ENCODE measurements around the gene POTEI. TPM values are rescaled to one million over a fixed set of nuclear protein-coding genes. Genes with fewer than 3 reads are reported as not detected.
"Not testable (repeated sequence)": the region's sequence is repeated elsewhere in the genome, so short reads cannot be mapped to it uniquely, and the experiment has no call there.

Gene POTEI
- total RNA-seq (2012; rRNA removed), result not detected in 2 replicates

GRCh38 chr2:130509228-130509627 lies at the start of gene POTEI:
POTEI (minus strand) TSS chr2:130509328; CDS start chr2:130509235, 93 bp downstream.
- H3K27me3 ChIP-seq (ENCODE audit: control insufficient read depth, insufficient read depth, low read length); H3K9me3 ChIP-seq (replicated peaks; ENCODE audit: low read length); H3K4me2 ChIP-seq (ENCODE audit: low read length); H3K4me1 ChIP-seq (ENCODE audit: control insufficient read depth, insufficient read depth, low read length); H3K4me3 ChIP-seq (ENCODE audit: low read length); H3K36me3 ChIP-seq (ENCODE audit: insufficient read depth, low read length); H3K9ac ChIP-seq (ENCODE audit: low read depth, low read length): not testable (repeated sequence)

- H3K4me3 ChIP-seq (ENCODE audit: low read length); H3K9me3 ChIP-seq (replicated peaks; ENCODE audit: low read length); H3K9ac ChIP-seq (ENCODE audit: low read depth, low read length); H3K36me3 ChIP-seq (ENCODE audit: insufficient read depth, low read length); H3K27me3 ChIP-seq (ENCODE audit: control insufficient read depth, insufficient read depth, low read length); H3K4me2 ChIP-seq (ENCODE audit: low read length); H3K4me1 ChIP-seq (ENCODE audit: control insufficient read depth, insufficient read depth, low read length): not testable (repeated sequence)
Measured at GRCh38 chr2:130556441-130556840, 47.3 kb upstream of the POTEI start.

GRCh38 chr2:130554178-130554577 lies 45.0 kb upstream of the POTEI start:
- not testable (repeated sequence) for H3K27me3 ChIP-seq (ENCODE audit: control insufficient read depth, insufficient read depth, low read length); H3K36me3 ChIP-seq (ENCODE audit: insufficient read depth, low read length); H3K9me3 ChIP-seq (replicated peaks; ENCODE audit: low read length); H3K4me3 ChIP-seq (ENCODE audit: low read length); H3K9ac ChIP-seq (ENCODE audit: low read depth, low read length); H3K4me1 ChIP-seq (ENCODE audit: control insufficient read depth, insufficient read depth, low read length); H3K4me2 ChIP-seq (ENCODE audit: low read length)

- not testable (repeated sequence) for H3K4me1 ChIP-seq (ENCODE audit: control insufficient read depth, insufficient read depth, low read length); H3K4me2 ChIP-seq (ENCODE audit: low read length); H3K9ac ChIP-seq (ENCODE audit: low read depth, low read length); H3K9me3 ChIP-seq (replicated peaks; ENCODE audit: low read length); H3K36me3 ChIP-seq (ENCODE audit: insufficient read depth, low read length); H3K27me3 ChIP-seq (ENCODE audit: control insufficient read depth, insufficient read depth, low read length); H3K4me3 ChIP-seq (ENCODE audit: low read length)
Measured at GRCh38 chr2:130549475-130549874, 40.3 kb upstream of the POTEI start.

- not testable (repeated sequence) for H3K9ac ChIP-seq (ENCODE audit: low read depth, low read length); H3K4me1 ChIP-seq (ENCODE audit: control insufficient read depth, insufficient read depth, low read length); H3K36me3 ChIP-seq (ENCODE audit: insufficient read depth, low read length); H3K4me3 ChIP-seq (ENCODE audit: low read length); H3K4me2 ChIP-seq (ENCODE audit: low read length); H3K27me3 ChIP-seq (ENCODE audit: control insufficient read depth, insufficient read depth, low read length); H3K9me3 ChIP-seq (replicated peaks; ENCODE audit: low read length)
Measured at GRCh38 chr2:130548418-130548817, 39.3 kb upstream of the POTEI start.

GRCh38 chr2:130544978-130545377 lies 35.9 kb upstream of the POTEI start:
- not testable (repeated sequence) for H3K9me3 ChIP-seq (replicated peaks; ENCODE audit: low read length); H3K4me2 ChIP-seq (ENCODE audit: low read length); H3K36me3 ChIP-seq (ENCODE audit: insufficient read depth, low read length); H3K4me3 ChIP-seq (ENCODE audit: low read length); H3K9ac ChIP-seq (ENCODE audit: low read depth, low read length); H3K4me1 ChIP-seq (ENCODE audit: control insufficient read depth, insufficient read depth, low read length); H3K27me3 ChIP-seq (ENCODE audit: control insufficient read depth, insufficient read depth, low read length)

GRCh38 chr2:130543785-130544528 lies 34.8 kb upstream of the POTEI start:
- H3K4me1 ChIP-seq (ENCODE audit: control insufficient read depth, insufficient read depth, low read length); H3K9me3 ChIP-seq (replicated peaks; ENCODE audit: low read length); H3K4me3 ChIP-seq (ENCODE audit: low read length); H3K4me2 ChIP-seq (ENCODE audit: low read length); H3K9ac ChIP-seq (ENCODE audit: low read depth, low read length); H3K36me3 ChIP-seq (ENCODE audit: insufficient read depth, low read length); H3K27me3 ChIP-seq (ENCODE audit: control insufficient read depth, insufficient read depth, low read length): not testable (repeated sequence)

- H3K4me2 ChIP-seq (ENCODE audit: low read length); H3K36me3 ChIP-seq (ENCODE audit: insufficient read depth, low read length); H3K4me3 ChIP-seq (ENCODE audit: low read length); H3K9me3 ChIP-seq (replicated peaks; ENCODE audit: low read length); H3K9ac ChIP-seq (ENCODE audit: low read depth, low read length); H3K27me3 ChIP-seq (ENCODE audit: control insufficient read depth, insufficient read depth, low read length); H3K4me1 ChIP-seq (ENCODE audit: control insufficient read depth, insufficient read depth, low read length): not testable (repeated sequence)
Measured at GRCh38 chr2:130542789-130543188, 33.7 kb upstream of the POTEI start.

GRCh38 chr2:130538271-130538670 lies 29.1 kb upstream of the POTEI start:
- H3K4me3 ChIP-seq (ENCODE audit: low read length); H3K27me3 ChIP-seq (ENCODE audit: control insufficient read depth, insufficient read depth, low read length); H3K4me1 ChIP-seq (ENCODE audit: control insufficient read depth, insufficient read depth, low read length); H3K36me3 ChIP-seq (ENCODE audit: insufficient read depth, low read length); H3K9ac ChIP-seq (ENCODE audit: low read depth, low read length); H3K4me2 ChIP-seq (ENCODE audit: low read length); H3K9me3 ChIP-seq (replicated peaks; ENCODE audit: low read length): not testable (repeated sequence)

- H3K9me3 ChIP-seq (replicated peaks; ENCODE audit: low read length); H3K4me1 ChIP-seq (ENCODE audit: control insufficient read depth, insufficient read depth, low read length); H3K4me2 ChIP-seq (ENCODE audit: low read length); H3K4me3 ChIP-seq (ENCODE audit: low read length); H3K9ac ChIP-seq (ENCODE audit: low read depth, low read length); H3K36me3 ChIP-seq (ENCODE audit: insufficient read depth, low read length); H3K27me3 ChIP-seq (ENCODE audit: control insufficient read depth, insufficient read depth, low read length): not testable (repeated sequence)
Measured at GRCh38 chr2:130536654-130537053, 27.5 kb upstream of the POTEI start.

- not testable (repeated sequence) for H3K4me2 ChIP-seq (ENCODE audit: low read length); H3K9ac ChIP-seq (ENCODE audit: low read depth, low read length); H3K9me3 ChIP-seq (replicated peaks; ENCODE audit: low read length); H3K4me3 ChIP-seq (ENCODE audit: low read length); H3K27me3 ChIP-seq (ENCODE audit: control insufficient read depth, insufficient read depth, low read length); H3K4me1 ChIP-seq (ENCODE audit: control insufficient read depth, insufficient read depth, low read length); H3K36me3 ChIP-seq (ENCODE audit: insufficient read depth, low read length)
Measured at GRCh38 chr2:130531672-130532071, 22.5 kb upstream of the POTEI start.

- not testable (repeated sequence) for H3K9ac ChIP-seq (ENCODE audit: low read depth, low read length); H3K9me3 ChIP-seq (replicated peaks; ENCODE audit: low read length); H3K4me2 ChIP-seq (ENCODE audit: low read length); H3K4me1 ChIP-seq (ENCODE audit: control insufficient read depth, insufficient read depth, low read length); H3K36me3 ChIP-seq (ENCODE audit: insufficient read depth, low read length); H3K4me3 ChIP-seq (ENCODE audit: low read length); H3K27me3 ChIP-seq (ENCODE audit: control insufficient read depth, insufficient read depth, low read length)
Measured at GRCh38 chr2:130531225-130531624, 22.1 kb upstream of the POTEI start.

Data from skeletal muscle satellite cell (primary cell).